GM21576 (cell line): ENCODE measurements around the gene CEP164.

Source experiments
- ATAC-seq: cut with Tn5 transposase; IDR thresholded peaks from one replicate; pipeline ENCODE4 v1.9.1; 2021; ENCODE audit warnings: mild to moderate bottlenecking, moderate library complexity; ENCODE audit not compliant: unreplicated experiment

CEP164 gene

GRCh38 chr11:117417856-117418255 lies 90.2 kb downstream of the CEP164 start:
- no peak for ATAC-seq

DNA sequence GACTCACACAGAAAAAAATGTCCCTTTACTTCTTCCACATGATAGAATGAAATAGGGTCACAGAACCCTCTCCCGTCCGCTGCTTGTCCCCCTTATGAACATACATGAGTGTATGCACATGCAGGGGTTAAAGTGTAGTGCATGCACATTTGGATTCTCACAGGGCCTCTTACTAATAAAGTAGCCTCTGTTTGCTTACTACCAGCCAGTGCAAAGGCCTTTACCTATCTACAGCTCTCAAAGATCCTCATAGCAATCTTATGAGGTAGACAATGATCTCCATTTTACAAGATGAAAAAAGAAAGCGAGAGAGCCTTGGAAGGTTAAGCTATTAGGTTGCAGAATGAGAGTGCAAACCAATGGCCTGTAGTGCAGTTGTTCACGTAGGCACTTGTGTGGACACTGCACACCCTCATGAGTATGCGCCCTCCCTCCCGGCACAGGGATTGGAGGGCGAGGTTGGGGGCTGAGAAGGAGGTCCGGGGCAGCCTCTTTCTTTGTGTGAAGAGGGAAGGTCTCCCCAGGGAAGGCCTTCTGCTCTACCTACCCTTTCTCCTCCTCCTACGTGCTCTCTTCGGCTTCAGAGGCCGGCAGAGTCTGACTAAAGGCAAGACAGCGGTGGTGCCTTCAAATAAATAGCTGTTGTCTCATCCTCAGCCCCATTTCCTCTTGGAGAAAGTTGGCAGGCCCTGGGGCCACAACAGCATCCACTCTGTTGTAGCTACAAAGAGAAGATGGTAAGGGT lies 91.3 kb downstream of the CEP164 start:
- ATAC-seq: no peak

DNA sequence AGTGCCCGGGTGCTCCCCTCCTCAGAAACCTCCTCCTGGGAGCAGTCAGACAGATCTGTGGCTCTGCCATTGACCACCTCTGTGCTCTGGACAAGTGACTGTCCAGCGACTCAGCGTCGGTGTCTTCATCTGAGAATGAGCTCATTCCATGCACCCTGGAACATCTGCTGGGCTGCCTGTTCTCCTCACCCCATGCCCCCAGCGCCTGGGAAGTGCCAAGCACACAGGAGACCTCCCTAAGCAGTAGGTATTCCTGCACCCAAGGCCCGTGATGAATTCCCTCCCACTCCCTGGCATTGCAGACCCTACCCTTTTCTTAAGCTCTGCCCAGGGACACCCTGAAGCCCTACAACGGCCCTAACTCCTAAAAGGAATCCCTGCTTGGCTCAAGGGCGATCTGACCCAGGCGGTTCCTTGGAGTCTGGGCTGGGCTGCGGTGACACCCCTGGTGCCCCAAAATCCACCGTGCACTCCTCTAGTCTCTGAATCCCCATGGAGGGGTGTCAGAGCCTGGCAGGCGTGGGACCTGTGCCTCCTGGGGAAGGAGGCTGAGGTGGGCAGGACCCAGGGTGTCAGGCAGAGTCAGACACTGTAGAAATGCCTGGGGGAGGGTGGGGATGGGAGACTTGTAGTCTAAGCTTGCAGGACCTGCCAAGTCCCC lies 92.0 kb downstream of the CEP164 start:
- no peak for ATAC-seq

GRCh38 chr11:117420143-117420485 lies 92.5 kb downstream of the CEP164 start:
- ATAC-seq: no peak

- ATAC-seq: no peak
Observed at GRCh38 chr11:117420598-117420997, 92.9 kb downstream of the CEP164 start.

GRCh38 chr11:117421041-117421440 lies 93.4 kb downstream of the CEP164 start:
- ATAC-seq: no peak

- ATAC-seq: no peak
Observed at GRCh38 chr11:117421476-117421875, 93.8 kb downstream of the CEP164 start.

DNA sequence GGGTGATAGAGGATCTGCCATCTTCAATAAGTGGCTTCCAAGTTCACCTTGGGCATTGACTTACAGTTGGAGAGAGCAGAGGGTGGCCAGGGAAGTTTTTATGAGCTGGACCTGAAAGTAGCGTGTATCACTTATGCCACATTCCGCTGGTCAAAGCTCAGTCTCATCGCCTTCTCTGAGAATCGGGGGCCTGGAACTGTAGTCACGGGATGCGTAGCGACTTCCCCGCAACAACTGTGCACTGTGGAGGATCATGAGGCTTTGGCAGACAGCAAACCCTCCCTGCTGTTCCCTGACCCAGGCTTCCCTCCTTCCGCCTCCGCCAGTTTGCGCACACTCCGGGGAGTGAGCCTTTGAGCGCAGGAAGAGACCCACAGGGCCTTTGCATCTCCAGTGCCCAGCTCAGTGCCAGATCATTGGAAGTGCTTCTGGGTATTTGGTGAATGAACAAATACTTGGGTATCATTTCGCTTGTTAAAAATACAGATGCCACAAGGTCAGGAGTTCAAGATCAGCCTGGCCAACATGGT lies 95.5 kb downstream of the CEP164 start:
- no peak for ATAC-seq

- no peak for ATAC-seq
Observed at GRCh38 chr11:117424781-117425180, 97.1 kb downstream of the CEP164 start.

GRCh38 chr11:117425679-117426296 lies 98.1 kb downstream of the CEP164 start:
- ATAC-seq: no peak

GRCh38 chr11:117426297-117426685 lies 98.6 kb downstream of the CEP164 start:
- no peak for ATAC-seq

- ATAC-seq: no peak
Observed at GRCh38 chr11:117426941-117427340, 99.3 kb downstream of the CEP164 start.

DNA sequence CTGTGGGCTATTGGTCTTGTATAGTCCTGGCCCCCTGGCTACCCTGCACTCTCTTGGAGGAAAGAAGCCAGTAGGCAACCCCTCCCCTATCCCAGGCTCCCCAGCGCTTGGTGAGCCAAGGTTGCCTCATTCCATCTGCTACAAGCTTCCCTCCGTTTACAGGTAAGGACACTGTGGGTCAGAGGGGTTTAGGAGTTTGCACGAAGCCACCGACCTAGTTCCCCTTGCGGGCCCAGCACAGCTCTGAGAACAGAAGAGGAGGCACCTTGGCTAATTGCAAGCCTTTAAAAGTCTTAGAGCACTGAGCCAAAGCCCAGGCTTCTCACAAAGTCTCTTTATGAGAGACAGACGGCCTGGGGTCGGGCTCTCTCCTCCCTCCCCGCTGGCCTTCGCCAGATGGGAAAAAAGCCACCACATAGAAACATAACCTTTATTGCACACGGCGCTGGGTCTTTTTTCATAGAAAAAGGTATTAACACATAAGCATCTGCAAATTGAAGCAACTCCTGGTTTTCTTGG lies 99.8 kb downstream of the CEP164 start:
- no peak for ATAC-seq

- no peak for ATAC-seq
Observed at GRCh38 chr11:117428186-117428855, 100.7 kb downstream of the CEP164 start.

DNA sequence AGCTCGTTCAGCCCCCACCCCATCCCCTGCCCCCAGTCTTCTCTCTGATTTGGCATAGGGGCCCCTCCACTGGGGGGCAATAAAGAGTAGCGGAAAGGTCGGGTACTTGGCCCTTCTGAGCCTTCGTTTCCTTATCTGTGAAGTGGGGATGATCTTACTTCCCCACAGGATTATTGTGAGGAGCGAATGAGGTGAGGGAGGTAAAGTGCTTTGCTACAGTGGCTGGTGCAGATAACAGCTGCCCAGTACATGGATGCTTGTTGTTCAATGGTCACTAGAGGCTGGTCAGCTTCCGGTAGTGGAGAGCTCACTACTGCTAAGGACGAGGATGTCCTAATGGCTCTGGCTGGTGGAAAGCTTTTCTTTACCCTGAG lies 101.2 kb downstream of the CEP164 start:
- ATAC-seq: no peak

GRCh38 chr11:117430293-117430955 lies 102.8 kb downstream of the CEP164 start:
- ATAC-seq: no peak

- ATAC-seq: no peak
Observed at GRCh38 chr11:117431436-117431835, 103.8 kb downstream of the CEP164 start.

- ATAC-seq: no peak
Observed at GRCh38 chr11:117433717-117434116, 106.1 kb downstream of the CEP164 start.

- no peak for ATAC-seq
Observed at GRCh38 chr11:117434481-117434880, 106.8 kb downstream of the CEP164 start.

GRCh38 chr11:117435326-117435725 lies 107.7 kb downstream of the CEP164 start:
- ATAC-seq: no peak
